VCaP (cell line): Measurements from ENCODE around the gene IL1F10.

ENCODE experiments used
- H3K27ac ChIP-seq: fragments of 450-650 bp; 2 replicates; pipeline ENCODE4 v1.5.1; 2017
- TF ChIP-seq, protein P1 (sequence below): fragments of 450-650 bp; conservative IDR thresholded peaks from 2 replicates; pipeline ENCODE4 v1.5.1; 2017; ENCODE audit warnings: mild to moderate bottlenecking, moderate library complexity

IL1F10 gene

DNA sequence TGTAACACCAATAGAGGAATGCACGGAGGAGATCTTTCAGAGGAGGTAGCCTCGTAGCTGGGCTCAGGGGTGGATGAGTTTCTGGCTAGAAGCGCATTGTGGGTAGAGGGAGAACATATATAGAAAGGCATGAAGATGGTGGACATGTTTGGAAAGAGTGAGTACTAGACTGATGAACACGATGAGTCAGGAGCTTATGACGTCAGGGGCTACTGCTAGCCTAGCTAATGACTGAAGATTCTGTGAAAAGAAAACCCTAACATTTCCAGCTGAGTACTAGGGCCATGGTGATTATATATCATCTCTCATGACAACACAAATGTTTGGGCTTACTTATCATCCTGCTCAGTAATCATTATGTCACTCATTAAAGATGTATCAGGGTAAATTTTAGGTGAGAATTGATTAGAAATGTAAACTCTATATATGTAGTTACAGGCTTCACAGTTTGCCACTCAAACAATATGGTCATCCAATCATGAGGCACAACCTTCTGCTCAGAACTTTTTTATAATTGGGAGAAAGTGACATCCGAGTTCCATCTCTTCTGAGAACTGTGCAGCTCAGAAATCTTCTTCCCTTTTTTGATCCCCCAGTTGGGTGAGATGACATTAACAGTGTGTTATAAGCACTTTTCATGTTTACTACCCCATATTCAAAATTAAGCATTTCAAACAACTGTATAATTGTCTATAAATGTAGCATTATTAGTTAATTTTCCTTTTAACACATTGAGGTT lies 37.4 kb downstream of the IL1F10 start:
- TF ChIP-seq, protein P1, sequence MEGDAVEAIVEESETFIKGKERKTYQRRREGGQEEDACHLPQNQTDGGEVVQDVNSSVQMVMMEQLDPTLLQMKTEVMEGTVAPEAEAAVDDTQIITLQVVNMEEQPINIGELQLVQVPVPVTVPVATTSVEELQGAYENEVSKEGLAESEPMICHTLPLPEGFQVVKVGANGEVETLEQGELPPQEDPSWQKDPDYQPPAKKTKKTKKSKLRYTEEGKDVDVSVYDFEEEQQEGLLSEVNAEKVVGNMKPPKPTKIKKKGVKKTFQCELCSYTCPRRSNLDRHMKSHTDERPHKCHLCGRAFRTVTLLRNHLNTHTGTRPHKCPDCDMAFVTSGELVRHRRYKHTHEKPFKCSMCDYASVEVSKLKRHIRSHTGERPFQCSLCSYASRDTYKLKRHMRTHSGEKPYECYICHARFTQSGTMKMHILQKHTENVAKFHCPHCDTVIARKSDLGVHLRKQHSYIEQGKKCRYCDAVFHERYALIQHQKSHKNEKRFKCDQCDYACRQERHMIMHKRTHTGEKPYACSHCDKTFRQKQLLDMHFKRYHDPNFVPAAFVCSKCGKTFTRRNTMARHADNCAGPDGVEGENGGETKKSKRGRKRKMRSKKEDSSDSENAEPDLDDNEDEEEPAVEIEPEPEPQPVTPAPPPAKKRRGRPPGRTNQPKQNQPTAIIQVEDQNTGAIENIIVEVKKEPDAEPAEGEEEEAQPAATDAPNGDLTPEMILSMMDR = no peak
- H3K27ac ChIP-seq = no peak overlapping the region

DNA sequence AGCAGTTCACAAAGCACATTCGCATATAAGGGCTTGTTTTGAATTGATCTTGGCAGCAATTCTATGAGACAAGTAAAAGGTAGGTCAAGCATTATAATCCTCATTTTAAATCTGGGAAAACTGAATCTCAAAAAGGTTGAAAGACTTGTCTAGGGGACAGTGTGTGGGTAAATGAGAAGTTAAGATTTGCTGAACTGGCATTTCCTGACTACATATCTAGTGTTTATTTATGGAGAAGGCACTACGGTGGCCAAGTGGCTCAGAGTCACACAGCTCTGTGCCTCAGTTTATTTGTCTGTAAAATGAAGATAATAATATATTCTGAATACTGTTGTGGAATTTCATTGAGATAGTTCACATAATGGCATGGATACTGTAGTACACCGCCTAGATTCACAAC lies 43.4 kb downstream of the IL1F10 start:
- TF ChIP-seq, protein P1 = no peak
- H3K27ac ChIP-seq = no peak overlapping the region

DNA sequence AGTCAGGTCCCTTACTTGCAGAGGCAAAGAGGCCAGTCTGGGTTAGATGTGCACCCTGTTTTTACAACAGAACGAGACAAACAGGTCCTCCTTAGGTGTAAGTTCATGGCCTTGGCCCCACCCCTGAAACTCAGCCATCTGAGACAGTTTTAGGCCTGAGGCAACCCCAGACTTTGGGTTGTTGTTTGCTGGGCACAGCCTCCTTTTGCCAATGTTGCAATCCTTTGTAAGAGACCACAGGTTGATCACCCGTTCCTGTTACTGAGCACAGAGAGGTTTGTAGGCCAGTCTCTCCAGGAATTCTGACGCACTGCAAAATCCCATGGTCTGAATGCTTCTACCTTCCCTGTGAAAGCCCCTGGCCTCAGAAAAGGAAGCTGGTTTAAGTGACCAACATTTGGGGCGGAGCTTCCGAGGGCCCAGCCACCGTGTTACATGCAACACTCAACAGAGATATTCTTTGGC lies 44.1 kb downstream of the IL1F10 start:
- no peak overlapping the region for H3K27ac ChIP-seq
- TF ChIP-seq, protein P1 = no peak

DNA sequence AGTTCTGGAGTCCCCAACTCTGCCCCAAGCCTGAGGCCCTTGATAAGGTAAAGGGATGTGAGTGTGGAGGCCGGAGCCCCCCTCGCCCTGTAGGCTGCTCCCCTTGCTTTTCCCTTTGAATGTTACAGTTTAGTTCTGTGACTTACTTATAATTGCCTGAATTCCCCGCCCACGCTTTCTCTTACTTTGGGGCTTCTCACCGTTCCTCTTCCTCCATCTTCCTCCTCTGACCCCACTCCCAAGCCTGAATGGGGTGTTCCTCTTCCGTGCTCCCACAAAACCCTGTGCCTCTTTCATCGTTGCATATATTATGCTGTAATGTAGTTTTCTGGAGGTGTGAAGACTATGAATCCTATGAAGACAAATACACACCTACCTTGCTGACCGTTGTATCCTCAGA lies 44.7 kb downstream of the IL1F10 start:
- no peak overlapping the region for H3K27ac ChIP-seq
- TF ChIP-seq, protein P1 = no peak

DNA sequence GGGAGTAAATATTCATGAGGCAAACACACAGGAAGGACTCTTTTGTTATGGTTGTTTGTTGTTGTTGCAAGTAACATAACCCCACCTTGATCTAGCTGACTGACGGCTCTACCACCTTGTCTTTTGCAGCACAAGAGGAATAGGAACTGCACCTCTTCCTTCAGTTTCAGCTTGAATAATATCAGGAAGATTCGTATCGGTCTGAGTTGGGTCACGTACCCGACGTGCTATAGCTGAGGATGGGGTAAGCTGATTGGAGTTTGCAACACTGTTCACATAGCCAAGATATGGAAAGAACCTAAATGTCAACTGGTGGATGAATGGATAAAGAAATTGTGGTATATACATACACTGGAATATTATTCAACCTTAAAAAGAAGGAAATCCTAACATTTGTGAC lies 45.1 kb downstream of the IL1F10 start:
- H3K27ac ChIP-seq = no peak overlapping the region
- TF ChIP-seq, protein P1 = no peak

DNA sequence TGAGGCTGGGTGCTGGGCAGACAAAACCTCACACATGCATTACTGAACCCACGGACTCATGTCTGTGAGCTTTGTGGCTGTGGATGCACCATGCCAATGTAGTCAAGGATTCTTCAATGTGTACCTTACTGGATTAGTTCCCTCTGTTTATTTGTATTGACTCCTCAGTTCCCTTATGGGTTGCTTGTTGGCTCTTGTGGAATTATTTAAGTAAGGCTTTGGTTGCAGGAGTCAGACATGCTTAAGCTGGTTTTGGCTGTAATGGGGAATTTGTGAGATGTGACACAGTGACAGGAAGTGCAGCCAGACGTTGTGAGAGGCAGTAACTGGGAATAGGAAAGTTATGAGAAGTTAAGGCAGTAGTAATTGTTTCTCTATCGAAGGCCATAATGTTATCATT lies 46.0 kb downstream of the IL1F10 start:
- TF ChIP-seq, protein P1 = no peak
- H3K27ac ChIP-seq = no peak overlapping the region

DNA sequence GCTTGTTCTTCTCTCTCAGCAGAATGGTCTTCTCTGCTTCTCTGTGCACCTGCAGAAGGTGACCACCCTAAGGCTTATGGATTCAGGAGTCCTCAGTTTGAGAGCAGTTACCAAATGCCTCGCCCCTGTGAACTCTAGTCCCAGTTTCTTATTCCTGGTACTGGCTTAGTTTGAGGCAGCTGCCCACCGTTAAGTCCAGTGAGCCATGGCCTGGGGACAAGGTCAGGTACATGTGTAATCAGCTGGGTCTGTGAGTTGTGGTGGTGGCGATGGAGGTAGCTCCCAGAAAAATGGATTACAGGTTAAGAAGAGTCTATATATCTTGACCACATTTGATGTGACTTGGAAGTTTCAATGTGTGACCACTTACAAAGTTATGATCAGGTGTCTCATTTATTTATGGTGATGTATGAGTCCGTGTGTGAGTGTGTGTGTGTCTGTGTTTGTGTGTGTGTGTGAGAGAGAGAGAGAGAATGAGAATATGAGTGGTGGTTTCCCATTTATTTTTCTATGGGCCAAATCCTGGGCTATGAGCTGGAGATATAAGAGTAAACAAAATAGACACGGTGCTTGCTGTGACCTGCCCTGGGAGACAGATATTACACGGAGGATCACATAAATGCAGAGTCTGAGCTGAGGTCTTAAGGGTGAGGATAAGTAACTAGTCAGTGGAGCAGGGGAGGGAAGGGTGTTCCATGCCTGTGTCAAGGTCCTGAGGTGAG lies 46.6 kb downstream of the IL1F10 start:
- TF ChIP-seq, protein P1 = no peak
- H3K27ac ChIP-seq = no peak overlapping the region
